Lower leg skin (tissue), 3 donors: ENCODE results near the gene SHTN1.

Source experiments
- POLR2A ChIP-seq, 2 donors: fragments of 450-650 bp; IDR thresholded peaks; one replicate each; pipeline ENCODE4 v1.6.1; 2016 to 2017; ENCODE audit warnings: antibody characterized with exemption in 2 of 2, mild to moderate bottlenecking in 1 of 2, moderate library complexity in 1 of 2
- TF ChIP-seq, protein P1 (sequence below), 3 donors: fragments of 450-650 bp; IDR thresholded peaks; one replicate each; pipeline ENCODE4 v1.5.1; 2016; ENCODE audit warnings: antibody characterized with exemption in 3 of 3, mild to moderate bottlenecking in 3 of 3, moderate library complexity in 2 of 3

DNA sequence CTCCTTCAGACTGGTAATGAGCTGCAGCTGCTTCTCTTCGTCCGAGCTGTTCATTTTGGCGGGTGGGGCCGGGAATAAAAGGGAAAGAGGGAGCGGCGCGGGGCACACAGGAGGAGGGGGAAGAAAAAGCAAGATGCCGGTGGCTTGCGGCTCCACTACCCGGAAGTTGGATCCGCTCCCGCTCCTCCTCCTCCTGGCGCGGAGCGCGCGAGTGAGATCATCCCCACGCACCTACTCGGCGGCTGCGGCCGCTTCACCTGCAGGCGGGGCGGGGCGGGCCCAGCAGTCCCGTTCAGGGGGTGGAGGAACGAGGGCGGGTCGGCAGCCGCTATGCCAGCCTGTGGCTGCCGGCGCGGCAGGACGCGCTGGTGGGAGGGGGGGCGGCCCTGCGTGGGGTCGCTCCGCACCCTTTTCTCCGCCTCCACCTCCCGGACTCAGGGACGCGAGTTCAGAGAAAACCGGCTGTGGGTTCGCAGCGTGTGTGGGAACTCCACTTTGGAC lies at the start of gene SHTN1:
- TF ChIP-seq POLR2A (IDR thresholded peaks at IDR 0.05), result no peak
- TF ChIP-seq, protein P1, sequence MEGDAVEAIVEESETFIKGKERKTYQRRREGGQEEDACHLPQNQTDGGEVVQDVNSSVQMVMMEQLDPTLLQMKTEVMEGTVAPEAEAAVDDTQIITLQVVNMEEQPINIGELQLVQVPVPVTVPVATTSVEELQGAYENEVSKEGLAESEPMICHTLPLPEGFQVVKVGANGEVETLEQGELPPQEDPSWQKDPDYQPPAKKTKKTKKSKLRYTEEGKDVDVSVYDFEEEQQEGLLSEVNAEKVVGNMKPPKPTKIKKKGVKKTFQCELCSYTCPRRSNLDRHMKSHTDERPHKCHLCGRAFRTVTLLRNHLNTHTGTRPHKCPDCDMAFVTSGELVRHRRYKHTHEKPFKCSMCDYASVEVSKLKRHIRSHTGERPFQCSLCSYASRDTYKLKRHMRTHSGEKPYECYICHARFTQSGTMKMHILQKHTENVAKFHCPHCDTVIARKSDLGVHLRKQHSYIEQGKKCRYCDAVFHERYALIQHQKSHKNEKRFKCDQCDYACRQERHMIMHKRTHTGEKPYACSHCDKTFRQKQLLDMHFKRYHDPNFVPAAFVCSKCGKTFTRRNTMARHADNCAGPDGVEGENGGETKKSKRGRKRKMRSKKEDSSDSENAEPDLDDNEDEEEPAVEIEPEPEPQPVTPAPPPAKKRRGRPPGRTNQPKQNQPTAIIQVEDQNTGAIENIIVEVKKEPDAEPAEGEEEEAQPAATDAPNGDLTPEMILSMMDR (IDR thresholded peaks at IDR 0.05), result no peak
